ENCODE measurements around the gene DAB2IP. TPM values are rescaled to one million over a fixed set of nuclear protein-coding genes. Genes with fewer than 3 reads are reported as not detected.

DAB2IP gene
- total RNA-seq, 6 experiments from 2014 or later, result 15.1 to 21.6 (median 19.0) TPM

GRCh38 chr9:121645003-121645402 lies 6.4 kb upstream of the DAB2IP start:
- DNase-seq, result no peak
- Histone ChIP-seq H3K36me3 (no peaks in the 10 kb centered on the region), H3K27me3 (no peaks in the 10 kb centered on the region), H3K4me3 (no peak overlapping the region), H3K4me1 (peaks cover 0 to 3% (median under 1%) of the 10 kb centered on the region in 4 donors), H3K9me3 (no peaks in the 10 kb centered on the region), H3K27ac (no peak overlapping the region)
- ATAC-seq, result peak in 2 of 4 donors; percentile 6 to 13
- intact Hi-C loops (cut with DNase I), result no loop called here
- TF ChIP-seq CTCF (IDR thresholded peaks at IDR 0.05), result no peak
- TF ChIP-seq POLR2A (IDR thresholded peaks at IDR 0.05), result no peak
- WGBS (ENCODE audit: insufficient coverage, low coverage, low lambda C conversion rate, missing lambda C conversion rate), result no CpG with 5 or more reads among the region's 4 CpGs

GRCh38 chr9:121645853-121646807 lies 5.3 kb upstream of the DAB2IP start:
- intact Hi-C loops (cut with DNase I), result no loop called here
- no peaks in the 10 kb centered on the region for H3K27me3 ChIP-seq
- H3K4me1 ChIP-seq, result peaks cover 0 to 12% (median 5%) of the 10 kb centered on the region in 4 donors
- ATAC-seq (peak; percentile 15 to 54 (median 38)), DNase-seq (peak in 1 of 3 donors; percentile 33)
- no peaks in the 10 kb centered on the region for H3K36me3 ChIP-seq
- H3K27ac ChIP-seq, result no peak overlapping the region
- no peak overlapping the region for H3K4me3 ChIP-seq
- no peaks in the 10 kb centered on the region for H3K9me3 ChIP-seq
- TF ChIP-seq POLR2A (IDR thresholded peaks at IDR 0.05) (no peak), CTCF (IDR thresholded peaks at IDR 0.05) (no peak)
- WGBS (ENCODE audit: insufficient coverage, low coverage, low lambda C conversion rate, missing lambda C conversion rate), result 45% methylated on average over 5 of the region's 22 CpGs

DNA sequence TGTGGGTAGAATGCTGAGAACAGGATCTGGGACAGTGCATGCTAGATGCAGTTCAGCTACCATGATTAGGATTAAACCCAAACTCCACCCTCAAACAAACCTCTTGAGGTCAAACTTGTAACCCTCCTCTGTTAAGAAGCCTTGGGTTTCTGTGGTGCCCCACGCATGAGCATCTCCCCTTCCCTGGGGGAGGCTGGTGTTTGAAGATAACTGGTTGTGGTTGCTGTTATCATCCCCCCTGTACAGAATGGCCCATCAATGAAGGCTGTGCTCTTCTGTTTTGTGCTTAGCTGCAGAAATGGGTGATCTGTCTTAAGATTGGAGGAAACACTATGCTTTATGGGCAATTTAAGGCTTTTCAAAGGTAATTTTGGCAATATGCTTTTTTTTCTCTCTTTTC lies 4.4 kb upstream of the DAB2IP start:
- Histone ChIP-seq H3K4me1 (peaks cover 0 to 15% (median 7%) of the 10 kb centered on the region in 4 donors), H3K27me3 (no peaks in the 10 kb centered on the region), H3K4me3 (no peak overlapping the region), H3K9me3 (no peaks in the 10 kb centered on the region), H3K27ac (no peak overlapping the region), H3K36me3 (no peaks in the 10 kb centered on the region)
- ATAC-seq (no peak), DNase-seq (no peak)
- 40% methylated on average over 1 of the region's 1 CpG for WGBS (ENCODE audit: insufficient coverage, low coverage, low lambda C conversion rate, missing lambda C conversion rate)
- intact Hi-C loops (cut with DNase I), result no loop called here
- no peak for TF ChIP-seq POLR2A (IDR thresholded peaks at IDR 0.05)
- TF ChIP-seq CTCF (IDR thresholded peaks at IDR 0.05), result no peak

DNA sequence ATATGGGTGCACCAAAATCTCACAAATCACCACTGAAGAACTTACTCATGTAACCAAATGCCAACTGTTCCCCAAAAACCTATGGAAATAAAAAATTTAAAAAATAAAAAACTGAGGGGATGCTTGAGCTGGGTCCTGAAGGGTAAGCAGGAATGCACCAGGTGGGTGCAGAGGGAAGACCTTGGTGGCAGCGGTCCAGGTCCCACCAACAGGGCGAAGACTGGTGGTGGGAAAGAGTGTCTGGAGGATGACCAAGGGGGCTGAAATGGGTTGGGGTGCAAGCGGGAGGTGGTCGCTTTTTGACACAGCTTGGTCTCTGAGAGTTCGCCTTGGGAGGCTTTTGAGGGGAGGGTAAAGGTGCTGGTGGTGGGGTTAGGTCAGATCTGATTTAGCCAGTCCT lies 3.3 kb upstream of the DAB2IP start:
- no peak overlapping the region for H3K27ac ChIP-seq
- no peak for TF ChIP-seq POLR2A (IDR thresholded peaks at IDR 0.05)
- TF ChIP-seq CTCF (IDR thresholded peaks at IDR 0.05), result no peak
- H3K4me3 ChIP-seq, result no peak overlapping the region
- no peak for DNase-seq
- no peaks in the 10 kb centered on the region for H3K27me3 ChIP-seq
- ATAC-seq, result no peak
- no peaks in the 10 kb centered on the region for H3K9me3 ChIP-seq
- no peaks in the 10 kb centered on the region for H3K36me3 ChIP-seq
- H3K4me1 ChIP-seq, result peaks cover 0 to 24% (median 10%) of the 10 kb centered on the region in 4 donors
- intact Hi-C loops (cut with DNase I), result no loop called here
- 76% methylated on average over 3 of the region's 5 CpGs for WGBS (ENCODE audit: insufficient coverage, low coverage, low lambda C conversion rate, missing lambda C conversion rate)
